Stomach (tissue), 9 donors: ENCODE results near the gene ZNF79. TPM values are rescaled to one million over a fixed set of nuclear protein-coding genes. Genes with fewer than 3 reads are reported as not detected.

Source experiments
- DNase-seq, 2 donors: peaks; one replicate each; pipeline versions ENCODE4 v3.0.0 to v3.0.0-alpha.2; 2013 to 2019
- H3K27ac ChIP-seq, 5 donors: fragments of 200-600 bp in 4 of 5; sonication (generic) in 4 of 5; one replicate each; pipeline ENCODE4 v1.5.1; 2013 to 2019; ENCODE audit warnings: mild to moderate bottlenecking in 1 of 5, moderate library complexity in 1 of 5
- H3K27me3 ChIP-seq, 3 donors: fragments of 200-600 bp; sonication (generic); one replicate each; pipeline ENCODE4 v1.5.1; 2017 to 2019; ENCODE audit warnings: mixed run types in 1 of 3
- H3K36me3 ChIP-seq, 4 donors: fragments of 200-600 bp; sonication (generic); 1 replicate in 3 of 4; 2 replicates in 1 of 4; pipeline ENCODE4 v1.5.1; 2016 to 2019
- H3K4me1 ChIP-seq, 4 donors: fragments of 200-600 bp; sonication (generic); one replicate each; pipeline ENCODE4 v1.5.1; 2016 to 2019
- H3K4me3 ChIP-seq, 4 donors: fragments of 200-600 bp; sonication (generic) in 3 of 4; one replicate each; pipeline ENCODE4 v1.5.1; 2016 to 2019; ENCODE audit warnings: mild to moderate bottlenecking in 1 of 4
- H3K9me3 ChIP-seq, 4 donors: fragments of 200-600 bp; sonication (generic); one replicate each; pipeline ENCODE4 v1.5.1; 2016 to 2019
- EP300 ChIP-seq: sonication (generic); formaldehyde crosslinking; IDR thresholded peaks from one replicate; pipeline ENCODE4 v1.6.1; 2017; ENCODE audit warnings: antibody characterized with exemption
- POLR2A ChIP-seq, 4 donors: fragments of 450-650 bp; IDR thresholded peaks; one replicate each; pipeline ENCODE4 v1.6.1; 2016; ENCODE audit warnings: antibody characterized with exemption in 4 of 4, control low read depth in 2 of 4, mild to moderate bottlenecking in 1 of 4, moderate library complexity in 1 of 4
- POLR2AphosphoS5 ChIP-seq, 3 donors: sonication (generic); formaldehyde crosslinking; IDR thresholded peaks; one replicate each; pipeline ENCODE4 v1.6.1; 2016; ENCODE audit warnings: antibody characterized with exemption in 3 of 3
- WGBS, 5 donors: extraction: QIAGEN DNeasy Blood & Tissue Kit in 3 of 5; methylation state at CpG; one replicate each; pipeline versions ENCODE4 v1.1.5 to v1.1.7; 2013 to 2018; 5-methylcytosine and 5-hydroxymethylcytosine counted together
- intact Hi-C: fragments of 100-400 bp; cut with DNase I; formaldehyde crosslinking; loops from one replicate; pipeline ENCODE4 v1.15.1; 2023; ENCODE audit warnings: low total_unique reads
- polyA plus RNA-seq, 3 donors: library from polyadenylated mRNA; stranded (reverse); fragments of 200-250 nt; gene quantifications; one replicate each; pipeline ENCODE4 v1.2.3, GENCODE V29; 2013
- total RNA-seq, 5 donors: library from RNA; depleted of rRNA; stranded (reverse); fragments of >200 nt; gene quantifications; one replicate each; pipeline versions ENCODE4 v1.1.0 to v1.2.3, GENCODE V29; 2014 to 2016
- TF ChIP-seq, protein P1 (sequence below), 7 experiments: fragments of 450-650 bp in 4 of 7; fragments of 200-600 bp in 3 of 7; sonication (generic) in 3 of 7; IDR thresholded peaks; one replicate each; pipeline ENCODE4 v1.5.1; 2016 to 2019; ENCODE audit warnings: antibody characterized with exemption in 7 of 7, control low read depth in 2 of 7, mild to moderate bottlenecking in 1 of 7
- donor health status: healthy with polysubstance abuse.
- donor health status: Bipolar disorder and iron deficiency.
- donor health status: healthy.

The ZNF79 gene
- total and polyA plus RNA-seq, 8 donors = 1.9 to 39.1 (median 5.2) TPM

DNA sequence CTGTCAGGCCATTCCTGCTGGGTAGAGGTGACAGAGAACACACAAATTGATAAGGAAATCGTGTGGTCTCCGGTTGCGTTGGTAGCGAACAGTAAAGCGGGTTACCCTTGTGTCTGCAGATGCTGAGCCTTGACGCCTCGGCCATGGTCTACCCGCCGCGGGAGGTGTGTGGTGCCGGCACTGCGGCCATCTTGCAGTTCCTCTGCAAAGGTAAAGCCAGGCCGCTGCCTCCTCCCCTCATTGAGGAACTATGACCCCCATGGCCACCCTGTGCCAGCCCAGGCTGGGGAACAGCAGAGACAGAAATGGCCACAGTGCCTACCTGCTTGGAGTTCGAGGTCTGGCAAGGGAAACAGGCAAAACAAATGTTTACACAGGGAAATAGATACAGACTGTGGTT is 43.4 kb downstream of the ZNF79 start:
- Histone ChIP-seq H3K27me3 (no peaks in the 10 kb centered on the region), H3K4me3 (no peak overlapping the region), H3K36me3 (peaks cover 11 to 92% (median 76%) of the 10 kb centered on the region in 4 donors), H3K4me1 (peaks cover 0 to 6% (median 3%) of the 10 kb centered on the region in 4 donors), H3K9me3 (no peaks in the 10 kb centered on the region), H3K27ac (no peak overlapping the region)
- intact Hi-C loops = no loop called here
- no peak for DNase-seq
- no peak for TF ChIP-seq POLR2A (IDR thresholded peaks at IDR 0.05)
- TF ChIP-seq, protein P1, sequence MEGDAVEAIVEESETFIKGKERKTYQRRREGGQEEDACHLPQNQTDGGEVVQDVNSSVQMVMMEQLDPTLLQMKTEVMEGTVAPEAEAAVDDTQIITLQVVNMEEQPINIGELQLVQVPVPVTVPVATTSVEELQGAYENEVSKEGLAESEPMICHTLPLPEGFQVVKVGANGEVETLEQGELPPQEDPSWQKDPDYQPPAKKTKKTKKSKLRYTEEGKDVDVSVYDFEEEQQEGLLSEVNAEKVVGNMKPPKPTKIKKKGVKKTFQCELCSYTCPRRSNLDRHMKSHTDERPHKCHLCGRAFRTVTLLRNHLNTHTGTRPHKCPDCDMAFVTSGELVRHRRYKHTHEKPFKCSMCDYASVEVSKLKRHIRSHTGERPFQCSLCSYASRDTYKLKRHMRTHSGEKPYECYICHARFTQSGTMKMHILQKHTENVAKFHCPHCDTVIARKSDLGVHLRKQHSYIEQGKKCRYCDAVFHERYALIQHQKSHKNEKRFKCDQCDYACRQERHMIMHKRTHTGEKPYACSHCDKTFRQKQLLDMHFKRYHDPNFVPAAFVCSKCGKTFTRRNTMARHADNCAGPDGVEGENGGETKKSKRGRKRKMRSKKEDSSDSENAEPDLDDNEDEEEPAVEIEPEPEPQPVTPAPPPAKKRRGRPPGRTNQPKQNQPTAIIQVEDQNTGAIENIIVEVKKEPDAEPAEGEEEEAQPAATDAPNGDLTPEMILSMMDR (IDR thresholded peaks at IDR 0.05) = no peak
- TF ChIP-seq POLR2AphosphoS5 (IDR thresholded peaks at IDR 0.05) = no peak
- TF ChIP-seq EP300 = no peak
- WGBS, 5 donors = 86 to 91% (median 88%) methylated on average over 14 of the region's 14 CpGs

DNA sequence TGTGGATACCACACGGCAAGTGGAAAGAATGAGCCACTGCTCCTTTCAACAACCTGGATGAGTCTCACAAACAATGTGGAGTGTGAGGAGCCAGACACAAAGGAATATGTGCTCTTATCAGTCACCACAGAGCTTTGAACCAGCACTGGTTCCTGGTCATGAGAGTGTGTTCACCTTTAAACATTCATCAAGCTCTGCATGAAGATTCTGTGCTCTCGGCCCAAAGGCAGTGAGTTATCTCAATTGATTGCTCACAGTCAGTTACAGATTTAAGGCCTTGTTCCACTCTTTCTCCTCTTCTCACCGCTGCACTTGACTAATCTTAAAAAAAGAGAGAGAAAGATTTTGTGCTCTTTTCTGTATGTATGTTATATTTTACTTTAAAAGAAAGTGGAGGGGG is 46.5 kb downstream of the ZNF79 start:
- H3K27ac ChIP-seq = no peak overlapping the region
- no peak for DNase-seq
- no peaks in the 10 kb centered on the region for H3K9me3 ChIP-seq
- TF ChIP-seq POLR2AphosphoS5 (IDR thresholded peaks at IDR 0.05) = no peak
- no peak for TF ChIP-seq EP300
- no peak for TF ChIP-seq POLR2A (IDR thresholded peaks at IDR 0.05)
- TF ChIP-seq, protein P1 (IDR thresholded peaks at IDR 0.05) = no peak
- H3K36me3 ChIP-seq = peaks cover 19 to 92% (median 76%) of the 10 kb centered on the region in 4 donors
- H3K4me1 ChIP-seq = peaks cover 0 to 6% (median 3%) of the 10 kb centered on the region in 4 donors
- 83 to 95% (median 87%) methylated on average over 3 of the region's 3 CpGs for WGBS, 5 donors
- H3K27me3 ChIP-seq = no peaks in the 10 kb centered on the region
- H3K4me3 ChIP-seq = no peak overlapping the region
- intact Hi-C loops = no loop called here

DNA sequence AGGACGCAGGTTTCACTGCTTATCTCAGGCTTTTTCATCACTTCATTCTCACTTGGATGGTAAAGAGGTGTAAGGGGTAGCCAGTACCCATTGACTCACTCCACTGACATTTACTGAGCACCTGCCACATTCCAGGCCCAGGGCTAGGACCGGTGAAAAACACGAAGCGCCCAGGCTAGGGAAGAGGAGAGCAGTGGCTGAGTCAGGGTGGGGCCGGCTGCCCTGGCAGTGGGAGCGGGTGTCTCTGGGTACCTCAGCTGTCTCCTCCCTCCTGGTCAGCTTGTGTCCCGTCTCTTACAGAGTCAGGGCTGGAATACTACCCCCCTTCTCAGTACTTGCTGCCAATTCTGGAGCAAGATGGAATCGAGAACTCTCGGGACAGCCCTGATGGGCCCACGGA is 49.3 kb downstream of the ZNF79 start:
- Histone ChIP-seq H3K36me3 (peaks cover 19 to 96% (median 79%) of the 10 kb centered on the region in 4 donors), H3K27ac (no peak overlapping the region), H3K9me3 (no peaks in the 10 kb centered on the region), H3K4me1 (no peaks in the 10 kb centered on the region), H3K4me3 (no peak overlapping the region), H3K27me3 (no peaks in the 10 kb centered on the region)
- intact Hi-C loops = no loop called here
- 84 to 94% (median 93%) methylated on average over 5 to 10 of the region's 10 CpGs for WGBS, 5 donors
- DNase-seq = no peak
- TF ChIP-seq POLR2AphosphoS5 (IDR thresholded peaks at IDR 0.05) = no peak
- TF ChIP-seq, protein P1 (IDR thresholded peaks at IDR 0.05) = no peak
- TF ChIP-seq EP300 = no peak
- TF ChIP-seq POLR2A (IDR thresholded peaks at IDR 0.05) = no peak

DNA sequence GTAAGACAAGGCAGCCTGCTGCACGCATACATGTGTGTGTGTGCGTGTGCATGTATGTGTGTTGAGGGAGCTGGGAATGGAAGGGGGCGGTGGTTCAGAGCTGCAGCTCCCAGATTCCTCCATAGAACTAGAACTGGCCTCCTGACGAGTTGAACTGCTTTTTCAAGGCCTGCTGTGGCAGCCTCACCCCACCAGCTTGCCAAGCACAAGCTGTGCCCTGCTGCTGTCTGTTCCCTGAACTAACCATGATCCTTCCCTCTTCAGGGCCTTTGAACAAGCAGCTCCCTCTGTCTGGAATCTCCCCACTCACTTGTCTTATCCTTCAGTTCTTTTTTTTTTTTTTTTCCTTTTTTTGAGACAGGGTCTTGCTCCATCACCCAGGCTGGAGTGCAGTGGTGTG is 49.8 kb downstream of the ZNF79 start:
- Histone ChIP-seq H3K4me3 (no peak overlapping the region), H3K27me3 (no peaks in the 10 kb centered on the region), H3K4me1 (no peaks in the 10 kb centered on the region), H3K27ac (no peak overlapping the region), H3K9me3 (no peaks in the 10 kb centered on the region), H3K36me3 (peaks cover 23 to 97% (median 79%) of the 10 kb centered on the region in 4 donors)
- TF ChIP-seq EP300 (no peak), POLR2A (IDR thresholded peaks at IDR 0.05) (no peak), POLR2AphosphoS5 (IDR thresholded peaks at IDR 0.05) (no peak)
- TF ChIP-seq, protein P1 (IDR thresholded peaks at IDR 0.05) = no peak
- WGBS, 5 donors = 60 to 89% (median 86%) methylated on average over 1 to 4 of the region's 4 CpGs
- no peak for DNase-seq
- intact Hi-C loops = no loop called here
